Psoas muscle (tissue), 8 donors: ENCODE results near the gene NENF. TPM values are rescaled to one million over a fixed set of nuclear protein-coding genes. Genes with fewer than 3 reads are reported as not detected.
A peak's percentile ranks its signal among the peaks of the same experiment; 100 is the strongest.
"Not testable (repeated sequence)": the region's sequence is repeated elsewhere in the genome, so short reads cannot be mapped to it uniquely, and the experiment has no call there.

Experiments used
- ATAC-seq, 4 donors: fragments of 200-7000 bp; cut with Tn5 transposase; one replicate each; pipeline ENCODE4 v1.9.1; 2020; ENCODE audit warnings: moderate library complexity in 3 of 4, mild to moderate bottlenecking in 2 of 4
- DNase-seq, 2 donors: peaks; one replicate each; pipeline ENCODE4 v3.0.0-alpha.2; 2020
- H3K27ac ChIP-seq: fragments of 200-600 bp; one replicate; pipeline ENCODE4 v1.8.0; 2022
- H3K27me3 ChIP-seq, 3 donors: fragments of 200-600 bp in 1 of 3; one replicate each; pipeline versions ENCODE4 v1.6.1 to v1.8.0; 2013 to 2022; ENCODE audit warnings: low read length in 2 of 3, mild to moderate bottlenecking in 2 of 3, moderate library complexity in 1 of 3; ENCODE audit not compliant: insufficient read depth in 3 of 3
- H3K36me3 ChIP-seq, 2 donors: fragments of 200-600 bp in 1 of 2; one replicate each; pipeline versions ENCODE4 v1.6.1 to v1.8.0; 2013 to 2022; ENCODE audit warnings: low read depth in 1 of 2, mild to moderate bottlenecking in 1 of 2, moderate library complexity in 1 of 2; ENCODE audit not compliant: insufficient read depth in 1 of 2
- H3K4me1 ChIP-seq: fragments of 200-600 bp; one replicate; pipeline ENCODE4 v1.8.0; 2022
- H3K4me3 ChIP-seq: fragments of 200-600 bp; one replicate; pipeline ENCODE4 v1.8.0; 2022; ENCODE audit warnings: mild to moderate bottlenecking
- H3K9me3 ChIP-seq: fragments of 200-600 bp; one replicate; pipeline ENCODE4 v1.8.0; 2022
- CTCF ChIP-seq: fragments of 200-600 bp; IDR thresholded peaks from one replicate; pipeline ENCODE4 v1.8.0; 2022; ENCODE audit warnings: antibody characterized with exemption
- WGBS, 3 donors: extraction: QIAGEN DNeasy Blood & Tissue Kit; methylation state at CpG; one replicate each; pipeline versions ENCODE4 v1.1.6 to v1.1.7; 2013; 5-methylcytosine and 5-hydroxymethylcytosine counted together
- intact Hi-C, 2 donors: fragments of 100-400 bp; cut with DNase I; formaldehyde crosslinking; loops; one replicate each; pipeline versions ENCODE4 v1.11.0 to v1.14.2; 2022
- long read RNA-seq, 2 donors: library from polyadenylated mRNA; unstranded; transcript quantifications; one replicate each; pipeline ENCODE4 v2.0.0, GENCODE V29; 2021
- polyA plus RNA-seq, 3 donors: library from polyadenylated mRNA; stranded (reverse); fragments of 200-250 nt; gene quantifications; one replicate each; pipeline ENCODE4 v1.2.3, GENCODE V29; 2013
- total RNA-seq, 4 donors: library from RNA; stranded (reverse); fragmentation: NEBNext Ultra II Directional in 2 of 4; extraction: Animal tissue kit (Norgen Biotek cat#: 25700) in 2 of 4; gene quantifications; one replicate each; pipeline versions ENCODE4 v1.2.1 to v1.2.4, GENCODE V29; 2021 to 2023
- donor health status: healthy with polysubstance abuse.
- donor health status: DM: no; HTN: no; CAD: no; lungs with moderate emphysema.
- donor health status: Bipolar disorder and iron deficiency.
- donor health status: healthy.
- donor health status: DM: yes; HTN: yes; CAD: no.
- donor health status: DM: no; HTN: no; CAD: no.
- donor health status: DM: no; HTN: no; CAD: no.
- donor health status: DM: yes; HTN: yes; CAD: no.

NENF gene
- total RNA-seq (10 to 100 TPM; 60.6 to 74.9 (median 66.7) TPM), polyA plus RNA-seq (10 to 100 TPM; 59.3 to 72.0 (median 60.1) TPM)
- long read RNA-seq, donor 1, transcript NENF-201 (4 exons, 949 nt): major isoform, 58 of 75 reads
- long read RNA-seq, donor 1, transcript NENF-204 (3 exons, 845 nt): minor isoform, 9 of 75 reads
- long read RNA-seq, donor 1, partial matches to known transcripts: 7 of 75 reads
- long read RNA-seq, donor 1, other reads (novel, unspliced or antisense): 0 of 75 reads
- long read RNA-seq, donor 2, transcript NENF-201 (4 exons, 949 nt): major isoform, 94 of 120 reads
- long read RNA-seq, donor 2, transcript NENF-204 (3 exons, 845 nt): minor isoform, 13 of 120 reads
- long read RNA-seq, donor 2, partial matches to known transcripts: 12 of 120 reads
- long read RNA-seq, donor 2, other reads (novel, unspliced or antisense): 0 of 120 reads

- peak within 1 kb of the TSS; percentile 90 for H3K4me3 ChIP-seq
- TF ChIP-seq CTCF: no peak
- H3K27ac ChIP-seq: peak within 1 kb of the TSS; percentile 79
- ATAC-seq (peak; percentile 96 to 98 (median 98)), DNase-seq (peak; percentile 89 to 90)
- no peaks in the 10 kb centered on the region for H3K9me3 ChIP-seq
- intact Hi-C loops: loop anchor here in 1 of 2 donors (10.0 kb wide), 1 partner anchor 398 kb away; the partner anchor contains the start of genes DTL and INTS7
- no peaks in the 10 kb centered on the region for H3K36me3 ChIP-seq
- H3K27me3 ChIP-seq: no peaks in the 10 kb centered on the region
- peaks cover 11% of the 10 kb centered on the region for H3K4me1 ChIP-seq
- 1 to 2% (median 2%) methylated on average over 37 to 86 of the region's 86 CpGs for WGBS, 3 donors
Measured at GRCh38 chr1:212432661-212433576, at the start of gene NENF. NENF (plus strand) TSS chr1:212432920; CDS start chr1:212432944, 24 bp downstream.

- ATAC-seq (peak in 3 of 4 donors; percentile 41 to 74 (median 74)), DNase-seq (no peak)
- no peaks in the 10 kb centered on the region for H3K27me3 ChIP-seq
- no peak for TF ChIP-seq CTCF
- no peaks in the 10 kb centered on the region for H3K9me3 ChIP-seq
- intact Hi-C loops: no loop called here
- 20 to 50% (median 29%) methylated on average over 1 of the region's 1 CpG for WGBS, 3 donors
- no peak overlapping the region for H3K27ac ChIP-seq
- H3K36me3 ChIP-seq: no peaks in the 10 kb centered on the region
- H3K4me3 ChIP-seq: no peak overlapping the region
- no peaks in the 10 kb centered on the region for H3K4me1 ChIP-seq
Measured at GRCh38 chr1:212386029-212386428, 46.7 kb upstream of the NENF start.

GRCh38 chr1:212388985-212389716 lies 43.6 kb upstream of the NENF start:
- no peak for TF ChIP-seq CTCF
- Histone ChIP-seq H3K36me3 (no peaks in the 10 kb centered on the region), H3K27me3 (no peaks in the 10 kb centered on the region), H3K9me3 (no peaks in the 10 kb centered on the region), H3K27ac (no peak overlapping the region), H3K4me1 (no peaks in the 10 kb centered on the region), H3K4me3 (no peak overlapping the region)
- DNase-seq: no peak
- no peak for ATAC-seq
- intact Hi-C loops: no loop called here
- WGBS, 3 donors: 90 to 100% (median 91%) methylated on average over 1 of the region's 1 CpG

- H3K4me3 ChIP-seq, H3K27ac ChIP-seq, H3K4me1 ChIP-seq, ATAC-seq, DNase-seq, H3K36me3 ChIP-seq, intact Hi-C loops, H3K27me3 ChIP-seq, H3K9me3 ChIP-seq: not testable (repeated sequence)
- 88 to 97% (median 94%) methylated on average over 5 of the region's 6 CpGs for WGBS, 3 donors
Measured at GRCh38 chr1:212395678-212396437, 36.9 kb upstream of the NENF start.
